Measurements from ENCODE around the gene C22orf15. TPM values are rescaled to one million over a fixed set of nuclear protein-coding genes. Genes with fewer than 3 reads are reported as not detected.

The C22orf15 gene
- total RNA-seq, 1 donor from 2014 or later, result not detected

DNA sequence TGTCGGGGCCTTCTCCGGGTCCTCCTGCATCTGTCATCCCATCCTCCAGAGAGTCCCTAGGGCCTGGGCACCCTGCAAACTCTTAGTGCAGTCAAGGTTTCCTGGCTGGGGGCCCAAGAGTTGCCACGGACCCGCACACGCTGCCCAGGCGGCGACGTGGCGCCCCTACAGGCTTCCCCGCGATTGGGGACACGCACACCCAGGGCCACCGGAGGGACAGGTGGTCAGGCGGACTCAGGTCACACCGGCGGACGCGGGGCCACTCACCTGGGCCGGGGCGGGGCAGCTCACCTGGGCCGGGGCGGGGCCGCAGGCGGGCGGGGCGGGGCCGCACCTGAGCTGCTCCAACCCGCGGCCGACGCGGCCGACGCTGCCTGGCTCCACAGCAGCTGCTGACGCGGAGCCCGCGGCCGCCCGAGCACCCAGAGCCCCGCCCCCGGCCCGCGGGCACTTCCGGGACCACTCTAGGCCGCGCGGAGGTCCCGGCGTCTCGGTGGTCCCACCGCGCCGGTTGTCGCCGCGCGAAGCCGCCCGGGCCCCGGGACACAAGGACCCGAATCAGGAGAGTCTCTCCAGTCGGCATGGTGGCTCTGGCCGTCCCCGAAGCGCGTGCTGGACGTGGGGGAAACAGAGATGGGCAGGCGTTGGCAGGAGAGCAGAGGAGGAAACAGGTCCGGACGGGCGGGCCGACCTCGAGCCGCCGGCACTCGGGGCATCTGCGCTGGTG, 11.9 kb upstream of the C22orf15 start, which contains the start of gene ZNF70:
Gene ZNF70, minus strand, starts transcription at position 399 of the 727 bp plus-strand sequence. CDS start 5,972 bp downstream, outside the sequence.
- peak; percentile 94 for DNase-seq (ENCODE audit: low spot score)

DNA sequence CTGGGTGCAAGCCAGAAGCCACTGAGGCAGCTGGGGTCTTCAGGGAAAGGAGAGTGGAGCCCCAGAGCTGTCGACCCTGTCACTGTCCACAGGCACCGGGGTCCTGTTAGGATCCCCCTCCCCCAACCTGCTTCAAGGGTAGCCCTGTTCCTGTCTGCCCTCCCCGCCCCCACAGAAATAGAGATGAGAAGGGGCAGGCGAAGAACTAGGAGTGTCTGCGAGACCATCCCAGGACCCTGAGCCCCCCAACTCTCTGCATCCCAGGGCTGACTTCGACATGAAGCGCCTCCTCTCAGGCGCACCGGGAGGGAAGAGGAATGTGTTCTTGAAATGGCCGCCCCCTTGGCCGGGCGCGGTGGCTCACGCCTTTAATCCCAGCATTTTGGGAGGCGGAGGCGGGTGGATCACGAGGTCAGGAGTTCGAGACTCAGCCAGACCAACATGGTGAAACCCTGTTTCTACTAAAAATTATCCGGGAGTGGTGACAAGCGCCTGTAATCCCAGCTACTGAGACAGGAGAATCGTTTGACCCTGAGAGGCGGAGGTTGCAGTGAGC, 11.3 kb upstream of the C22orf15 start:
- DNase-seq (ENCODE audit: low spot score), result no peak

DNA sequence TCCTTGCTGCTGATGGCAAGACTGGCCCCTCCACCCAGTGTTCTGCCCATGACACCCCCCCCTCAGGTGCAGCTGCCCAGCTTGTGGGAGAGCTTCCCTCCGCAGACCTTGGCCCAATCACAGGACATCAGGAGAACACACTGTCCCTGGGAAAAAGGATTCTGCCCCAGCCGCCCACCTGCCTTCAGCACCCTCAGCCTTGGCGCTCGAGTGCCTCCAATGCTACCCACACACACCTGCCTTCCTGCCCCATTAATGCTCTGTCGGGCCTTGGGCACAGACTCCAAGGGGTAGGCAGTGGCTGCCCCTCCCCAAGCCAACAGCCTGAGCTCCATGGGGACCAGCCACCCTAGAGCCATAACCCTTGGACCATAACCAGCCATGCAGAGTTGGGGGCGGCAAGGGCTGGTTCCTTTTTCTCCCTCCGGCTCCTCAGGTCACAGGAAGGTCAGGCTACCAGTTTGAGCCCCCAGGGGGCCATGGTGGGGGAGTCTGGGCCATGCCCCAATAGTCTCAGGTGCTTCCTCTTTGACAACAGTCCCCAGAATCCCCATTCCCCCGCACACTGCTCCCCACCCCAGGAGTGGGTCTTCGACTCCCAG, 10.6 kb upstream of the C22orf15 start:
- no peak for DNase-seq (ENCODE audit: low spot score)

DNA sequence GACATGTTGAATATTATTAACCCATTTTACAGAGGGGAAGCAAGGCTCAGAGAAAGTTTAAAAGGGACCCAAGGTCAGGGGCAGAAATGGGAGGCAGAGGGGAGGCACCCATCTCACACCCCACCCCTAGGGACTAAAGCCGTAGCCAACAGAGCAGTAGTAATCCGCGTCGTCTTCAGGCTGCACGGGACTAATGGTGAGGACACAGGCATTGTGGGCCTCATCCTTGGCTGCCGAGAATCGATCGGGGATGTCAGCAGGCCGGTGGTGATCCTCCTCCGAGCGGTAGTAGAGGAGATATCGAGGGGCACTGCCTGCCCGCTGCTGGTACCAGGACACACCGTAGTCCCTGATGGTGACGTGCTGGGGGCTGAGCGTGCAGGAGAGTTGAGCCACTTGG, 10.0 kb upstream of the C22orf15 start:
- no peak for DNase-seq (ENCODE audit: low spot score)

DNA sequence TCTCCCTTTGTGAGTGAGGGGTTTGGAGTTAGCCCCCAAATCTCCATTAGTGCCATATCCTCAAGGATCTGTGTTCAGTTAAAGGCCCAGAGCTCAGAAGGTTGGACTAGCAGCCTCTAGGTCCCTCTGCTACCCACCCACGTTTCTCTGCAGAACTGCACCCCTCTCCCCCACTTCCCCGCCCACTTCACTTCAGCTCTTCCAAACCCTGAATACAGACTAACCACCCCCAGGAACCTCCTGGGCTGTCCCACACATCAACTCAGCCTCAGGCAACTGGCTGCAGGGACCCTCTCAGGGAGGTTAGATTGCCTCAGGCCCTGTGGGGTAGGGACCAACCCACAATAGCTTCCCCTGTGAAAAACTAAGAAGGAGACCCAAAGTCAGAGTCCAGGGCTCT, 9.4 kb upstream of the C22orf15 start:
- DNase-seq (ENCODE audit: low spot score), result no peak

DNA sequence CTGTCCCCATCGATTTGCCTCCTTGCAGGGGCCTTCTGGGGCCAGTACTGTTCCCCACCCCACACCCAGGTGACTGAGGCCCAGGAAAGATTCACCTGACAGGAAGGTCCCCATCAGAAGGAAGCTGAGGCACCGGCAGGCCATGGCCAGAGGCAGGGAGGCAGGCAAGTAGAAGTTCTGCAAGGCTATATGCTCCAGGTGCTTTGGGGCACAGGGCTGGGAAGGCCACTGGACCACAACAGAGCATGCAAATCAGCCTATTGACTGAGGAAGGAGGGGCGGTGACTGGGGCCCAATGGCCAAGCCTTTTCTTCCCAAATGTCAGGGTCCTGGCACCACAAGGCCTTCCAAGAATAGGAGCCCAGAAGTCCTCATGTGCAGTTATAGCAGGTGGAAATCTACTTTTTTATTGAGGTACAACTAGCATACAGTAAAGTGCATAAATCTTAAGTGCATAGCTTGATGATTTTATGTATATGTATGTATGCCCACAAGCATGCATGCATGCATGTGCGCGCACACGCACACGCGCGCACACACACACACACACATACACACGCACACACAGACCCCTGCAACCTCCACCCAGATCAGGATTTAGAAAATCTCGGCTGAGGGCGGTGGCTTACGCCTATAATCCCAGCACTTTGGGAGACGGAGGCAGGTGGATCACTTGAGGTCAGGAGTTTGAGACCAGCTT, 8.4 kb upstream of the C22orf15 start, which contains the start of gene VPREB3:
Gene VPREB3, minus strand, starts transcription at position 206 of the 700 bp plus-strand sequence. Its CDS starts 62 bp downstream, at position 144.
- no peak for DNase-seq (ENCODE audit: low spot score)

DNA sequence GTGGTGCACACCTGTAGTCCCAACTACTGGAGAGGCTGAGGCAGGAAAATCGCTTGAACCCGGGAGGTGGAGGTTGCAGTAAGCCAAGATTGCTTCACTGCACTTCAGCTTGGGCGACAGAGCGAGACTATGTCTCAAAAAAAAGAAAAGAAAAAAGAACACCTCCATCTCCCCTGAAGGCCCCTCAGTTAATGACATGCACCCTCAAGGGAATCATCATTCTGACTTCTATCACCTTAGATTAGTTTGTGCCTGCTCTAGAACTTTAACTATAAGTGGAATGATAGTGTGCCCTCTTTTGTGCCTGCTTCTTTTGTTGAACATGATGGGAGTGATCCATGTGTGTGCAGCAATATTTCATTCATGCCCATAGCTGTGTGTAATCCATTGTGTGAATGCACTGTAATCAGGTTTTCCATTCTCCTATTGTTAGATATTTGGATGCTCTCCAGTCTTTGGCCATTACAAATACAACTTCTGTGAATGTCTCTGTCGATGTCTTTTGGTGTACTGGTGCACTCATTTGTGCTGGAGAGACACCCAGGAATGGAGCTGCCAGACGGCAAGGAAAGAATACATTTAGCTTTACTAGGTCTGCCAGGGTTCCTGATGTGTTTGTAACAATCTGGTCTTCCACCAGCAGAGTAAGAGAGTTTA, 7.7 kb upstream of the C22orf15 start:
- no peak for DNase-seq (ENCODE audit: low spot score)

DNA sequence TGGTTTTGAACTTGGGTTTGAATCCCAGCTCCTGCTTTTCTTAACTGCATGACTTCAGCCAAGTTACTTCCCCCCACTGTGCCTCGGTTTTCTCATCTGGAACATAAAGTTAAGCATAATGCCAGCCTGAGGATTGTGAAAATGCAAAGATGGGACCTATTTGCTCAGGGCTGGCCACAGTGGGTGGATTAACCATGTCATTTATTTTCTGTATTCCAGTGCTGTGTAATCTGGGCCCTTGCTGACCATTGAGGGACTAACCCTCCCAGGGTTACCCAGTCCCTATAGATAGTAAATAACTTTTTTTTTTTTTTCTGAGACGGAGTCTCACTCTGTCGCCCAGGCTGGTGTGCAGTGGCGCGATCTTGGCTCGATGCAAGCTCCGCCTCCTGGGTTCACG, 7.1 kb upstream of the C22orf15 start:
- DNase-seq (ENCODE audit: low spot score), result no peak

DNA sequence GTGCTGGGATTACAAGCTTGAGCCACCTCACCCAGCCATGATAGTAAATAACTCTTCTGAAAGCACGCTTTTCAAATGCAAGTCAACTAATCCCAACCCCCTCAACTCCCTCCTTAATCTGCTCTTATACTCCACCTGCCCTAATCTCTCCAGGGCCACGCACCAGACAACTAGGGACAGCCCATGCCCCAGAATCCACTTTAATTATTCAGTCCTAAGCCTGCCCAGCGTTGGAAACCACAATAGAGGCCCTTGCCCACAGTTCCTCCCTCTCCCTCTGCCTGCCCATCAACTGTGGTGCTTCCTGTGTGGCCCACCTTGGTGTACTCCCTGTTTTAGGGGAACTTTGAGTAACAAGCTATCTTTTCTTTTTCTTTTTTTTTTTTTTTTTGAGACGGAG, 5.9 kb upstream of the C22orf15 start:
- no peak for DNase-seq (ENCODE audit: low spot score)

DNA sequence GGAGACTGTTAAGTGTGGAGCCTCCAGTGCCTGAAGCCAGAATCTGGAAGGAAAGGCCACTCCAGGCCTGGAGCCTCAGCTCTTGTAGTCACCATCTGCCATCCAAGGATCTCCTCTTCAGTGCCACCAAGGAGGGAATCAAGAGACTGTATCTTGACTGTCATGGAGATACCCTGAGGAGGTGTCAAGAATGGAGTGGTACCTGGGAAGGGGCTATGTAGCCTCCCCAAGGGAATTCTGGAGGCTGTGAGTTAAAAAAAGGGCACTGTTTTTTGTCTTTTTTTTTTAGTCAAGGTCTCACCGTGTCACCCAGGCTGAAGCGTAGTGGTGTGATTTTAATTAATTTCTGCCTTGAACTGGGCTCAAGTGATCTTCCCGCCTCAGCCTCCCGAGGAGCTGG, 3.2 kb upstream of the C22orf15 start:
- DNase-seq (ENCODE audit: low spot score), result no peak

DNA sequence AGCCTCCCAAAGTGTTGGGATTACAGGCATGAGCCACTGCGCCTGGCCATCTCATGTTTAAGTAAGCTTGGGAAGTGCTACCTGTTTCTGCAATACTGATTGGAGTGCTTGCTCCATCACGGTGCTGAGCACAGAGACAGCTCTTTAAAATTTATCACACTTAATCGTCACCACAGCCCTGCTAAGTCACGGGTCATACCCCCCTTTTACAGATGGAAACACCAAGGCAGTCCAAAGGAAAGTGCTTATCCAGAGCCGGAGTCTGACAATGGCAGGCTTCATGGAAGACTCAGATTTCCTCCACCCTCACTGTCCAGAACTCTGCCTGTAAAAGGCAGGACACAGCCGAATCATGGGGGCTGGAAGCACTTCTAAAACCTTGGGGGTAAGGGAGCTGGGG, 2.7 kb upstream of the C22orf15 start:
- no peak for DNase-seq (ENCODE audit: low spot score)

DNA sequence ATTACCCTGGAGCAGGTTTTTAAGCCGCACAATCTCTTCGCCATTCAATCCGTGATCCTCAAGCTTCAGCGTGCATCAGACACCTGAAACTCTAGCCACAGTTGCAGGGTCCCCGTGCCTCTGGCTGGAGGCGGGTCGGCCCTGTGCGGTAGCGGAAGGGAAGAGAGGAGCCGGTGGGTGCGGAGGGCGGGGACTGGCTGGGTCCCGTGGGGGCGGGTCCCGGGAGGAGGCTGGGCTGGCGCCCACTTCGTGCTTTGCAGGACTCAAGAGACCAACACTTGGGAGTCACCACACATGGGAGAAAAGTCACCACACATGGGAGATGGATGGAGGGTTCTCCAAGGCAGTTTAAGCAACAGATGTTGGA, 772 bp downstream of the C22orf15 start:
- no peak for DNase-seq (ENCODE audit: low spot score)

DNA sequence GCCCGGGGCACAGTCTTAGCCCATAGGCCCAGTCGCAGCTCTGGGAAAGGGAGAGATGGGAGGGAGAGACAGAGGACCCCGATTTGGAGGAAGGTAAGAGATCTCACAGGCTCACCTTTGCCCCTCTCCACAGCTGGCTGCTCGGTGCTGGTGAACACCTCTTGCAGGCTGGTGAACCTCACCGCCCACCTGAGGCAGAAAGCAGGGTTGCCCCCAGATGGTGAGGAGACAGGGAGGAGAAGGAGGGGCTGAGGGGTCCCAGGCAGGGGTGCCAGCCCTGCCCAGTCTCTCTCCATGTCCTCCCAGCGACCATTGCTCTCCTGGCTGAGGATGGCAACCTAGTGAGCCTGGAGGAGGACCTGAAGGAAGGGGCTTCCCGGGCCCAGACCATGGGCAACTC, 1.2 kb downstream of the C22orf15 start:
- no peak for DNase-seq (ENCODE audit: low spot score)

DNA sequence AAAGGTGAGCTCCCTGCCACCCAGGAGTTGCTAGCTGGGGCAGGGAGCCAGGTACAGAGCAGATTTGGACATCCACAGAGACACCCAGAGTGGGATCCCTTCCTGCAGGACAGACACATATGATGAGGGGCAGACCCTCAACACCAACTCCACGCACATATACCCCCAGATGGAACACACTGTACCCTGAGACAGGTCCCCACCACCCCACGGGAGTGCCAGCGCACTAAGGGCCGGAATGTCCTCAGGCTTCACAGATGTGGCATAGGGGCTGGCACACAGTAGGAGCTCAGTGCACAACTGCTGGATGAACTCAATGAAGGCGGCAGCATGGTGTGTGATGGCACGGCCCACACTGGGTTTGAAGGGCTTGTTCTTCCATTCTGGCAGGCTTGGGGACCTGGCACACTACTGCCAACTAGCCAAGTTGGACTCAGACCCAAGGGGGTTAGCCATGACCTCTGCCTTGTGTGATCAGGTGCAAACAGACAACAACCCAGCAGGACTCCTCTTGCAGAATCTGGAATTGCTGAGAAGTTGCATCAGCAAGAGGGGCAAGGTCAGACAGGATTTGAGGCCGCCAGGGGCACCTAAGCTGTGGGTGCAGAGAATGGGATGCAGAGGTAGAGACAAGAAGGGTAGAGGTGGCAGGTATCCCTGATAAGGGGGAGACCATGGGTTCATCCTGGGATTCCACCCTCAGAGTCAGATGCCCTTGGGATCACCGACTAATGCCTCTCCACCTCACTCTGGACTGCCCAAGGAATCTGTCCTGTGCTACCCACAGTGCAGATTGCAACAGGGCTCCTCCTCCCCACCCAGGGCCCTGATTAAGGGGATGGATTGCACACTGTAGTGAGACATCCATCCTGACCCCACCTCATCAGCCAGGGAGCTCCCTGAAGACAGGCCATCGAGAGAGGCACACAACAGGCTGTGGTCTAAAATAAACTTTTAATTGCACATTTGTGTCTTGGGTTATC, 2.4 kb downstream of the C22orf15 start:
- no peak for DNase-seq (ENCODE audit: low spot score)

DNA sequence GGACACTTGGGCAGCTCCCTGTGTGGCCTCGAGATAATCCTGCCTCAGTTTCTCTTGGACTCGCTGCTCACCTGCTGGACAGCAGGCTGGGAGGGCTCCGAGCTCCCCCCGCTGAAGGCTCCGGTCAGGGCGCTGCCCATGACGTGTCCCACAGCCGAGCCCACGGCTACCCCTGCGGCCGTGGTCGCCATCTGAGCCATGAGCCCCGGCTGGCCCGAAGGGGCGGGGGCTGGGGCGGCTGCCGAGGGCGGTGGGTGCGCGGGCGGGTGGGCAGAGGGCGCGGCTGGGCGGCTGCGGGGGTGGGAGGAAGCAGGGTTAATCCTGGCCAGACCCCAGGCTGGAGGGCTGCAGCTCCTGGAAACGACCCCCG, 4.5 kb downstream of the C22orf15 start:
- no peak for DNase-seq (ENCODE audit: low spot score)

DNA sequence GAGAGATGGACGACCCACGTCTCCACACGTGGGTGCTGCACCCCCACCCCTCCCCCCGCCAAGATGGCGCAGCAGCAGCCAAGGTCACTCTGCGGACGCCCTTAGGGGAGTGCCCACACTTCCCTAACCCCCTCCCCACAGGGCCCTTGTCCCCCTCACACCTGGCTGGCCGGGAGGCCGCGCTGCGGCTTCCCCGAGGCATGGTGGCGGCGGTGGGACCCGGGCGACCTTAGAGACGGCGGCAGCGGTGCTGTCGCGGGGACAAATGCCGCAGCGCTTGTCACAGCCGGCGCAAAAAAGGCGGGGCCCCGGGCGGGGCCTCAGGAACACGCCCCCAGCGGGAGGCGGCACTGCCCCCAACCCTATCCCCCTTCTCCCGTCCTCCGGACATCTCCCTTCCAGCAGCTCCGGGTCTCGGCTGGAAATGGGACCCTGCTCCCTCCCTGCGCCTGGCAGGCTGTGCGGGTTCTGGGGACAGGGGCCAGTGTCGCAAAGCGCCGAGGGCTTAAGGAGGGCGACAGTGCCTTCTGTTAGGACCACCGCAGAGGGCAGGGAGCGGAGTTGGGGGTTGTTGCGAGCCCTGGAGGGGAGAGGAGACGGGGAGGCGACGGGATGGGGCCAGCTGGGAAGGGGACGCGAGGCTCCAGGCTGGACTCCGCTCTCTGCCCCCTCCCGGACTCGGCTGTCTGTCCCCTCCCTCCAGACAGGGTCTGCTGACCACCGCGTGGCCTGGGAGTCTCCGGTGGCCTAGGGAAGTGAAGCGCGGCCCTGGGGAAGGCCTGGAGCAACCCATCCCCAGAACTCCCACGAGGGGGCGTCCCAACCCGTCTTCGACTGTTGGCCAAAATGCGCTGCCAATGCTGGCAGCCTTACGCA, 5.1 kb downstream of the C22orf15 start, which contains the start of gene CHCHD10:
Gene CHCHD10, minus strand, starts transcription at position 300 of the 876 bp plus-strand sequence. Its CDS starts 98 bp downstream, at position 202.
- peak; percentile 96 for DNase-seq (ENCODE audit: low spot score)

DNA sequence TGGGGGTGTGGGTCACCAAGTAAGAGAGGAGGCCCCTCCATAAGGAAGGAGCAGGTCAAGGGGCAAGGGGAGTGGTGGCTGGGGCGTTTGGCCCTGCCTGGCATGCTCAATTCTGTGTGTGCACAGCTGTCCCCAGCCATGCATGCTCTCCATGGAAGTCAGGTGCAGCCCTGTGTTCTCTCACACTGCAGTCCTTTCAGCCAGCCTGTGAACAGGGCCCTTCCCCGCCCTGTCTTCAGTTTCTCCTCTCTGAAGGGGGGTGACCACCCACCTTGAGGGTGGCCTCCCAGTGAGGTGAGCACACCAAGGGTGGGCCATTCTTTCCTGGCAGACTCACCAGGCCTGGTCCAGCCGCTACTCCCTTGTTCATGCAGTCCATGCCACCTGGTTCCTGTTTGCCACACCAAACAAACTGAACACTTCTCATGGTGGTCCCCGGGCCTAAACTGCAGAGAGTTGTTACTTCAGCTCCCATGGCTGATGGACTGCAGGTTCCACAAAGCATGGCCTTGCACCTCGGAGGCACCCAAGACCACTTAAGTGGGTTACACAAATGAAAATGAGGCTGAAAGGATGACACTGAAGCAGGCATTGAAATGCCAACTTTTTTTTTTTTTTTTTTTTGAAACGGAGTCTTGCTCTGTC, 6.7 kb downstream of the C22orf15 start:
- no peak for DNase-seq (ENCODE audit: low spot score)

DNA sequence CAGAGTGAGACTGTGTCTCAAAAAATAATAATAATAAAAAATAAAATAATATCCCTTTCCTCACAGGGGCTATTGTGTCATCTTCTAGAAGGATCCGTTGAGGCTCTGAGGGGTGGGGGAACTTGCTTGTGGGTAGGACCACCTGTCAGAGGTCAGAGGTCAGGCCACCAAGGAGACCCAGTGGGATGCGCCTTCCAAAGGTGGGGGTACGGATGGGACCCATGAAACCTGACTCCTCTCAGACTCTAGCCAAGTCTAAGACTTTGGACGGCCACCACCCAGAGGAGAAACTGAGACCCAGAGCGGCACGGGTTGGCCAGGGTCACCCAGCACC, 9.5 kb downstream of the C22orf15 start:
- DNase-seq (ENCODE audit: low spot score), result no peak

All from mesenteric fat pad (tissue), 1 donor.